GM19239 (cell line): Measurements from ENCODE around the gene ITSN1.
"Not testable (repeated sequence)": the region's sequence is repeated elsewhere in the genome, so short reads cannot be mapped to it uniquely, and the experiment has no call there.

Source experiments
- DNase-seq: peaks from one replicate; pipeline ENCODE4 v3.0.0; 2011; ENCODE audit warnings: low spot score; ENCODE audit not compliant: insufficient read length
- FAIRE-seq: peaks from 2 replicates; lab custom pipeline; 2011; peaks lifted over from hg19 to GRCh38; lab: Jason Lieb, UNC

The ITSN1 gene

GRCh38 chr21:33707846-33708245 is 65.5 kb downstream of the ITSN1 start:
- no peak for DNase-seq
- FAIRE-seq: no peak

- FAIRE-seq (no peak), DNase-seq (no peak)
Observed at GRCh38 chr21:33708874-33709273, 66.6 kb downstream of the ITSN1 start.

- FAIRE-seq (no peak), DNase-seq (no peak)
Observed at GRCh38 chr21:33712022-33712803, 69.9 kb downstream of the ITSN1 start.

DNA sequence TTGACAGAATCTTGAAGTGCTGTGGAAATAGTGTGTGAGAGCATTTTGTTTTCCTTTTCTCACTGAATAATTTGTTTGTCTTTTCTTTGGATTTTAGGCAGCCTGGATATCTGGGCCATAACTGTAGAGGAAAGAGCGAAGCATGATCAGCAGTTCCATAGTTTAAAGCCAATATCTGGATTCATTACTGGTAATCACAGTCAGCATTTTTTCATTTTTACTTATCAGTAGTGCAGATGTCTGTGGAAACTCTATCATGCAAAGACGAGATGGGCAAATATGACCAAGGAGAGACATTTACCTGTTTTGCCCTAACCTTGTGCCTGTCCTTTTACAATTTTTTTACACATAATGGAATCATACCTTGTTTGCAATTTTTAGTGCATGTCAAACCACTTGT is 78.8 kb downstream of the ITSN1 start:
- FAIRE-seq (no peak), DNase-seq (no peak)

DNA sequence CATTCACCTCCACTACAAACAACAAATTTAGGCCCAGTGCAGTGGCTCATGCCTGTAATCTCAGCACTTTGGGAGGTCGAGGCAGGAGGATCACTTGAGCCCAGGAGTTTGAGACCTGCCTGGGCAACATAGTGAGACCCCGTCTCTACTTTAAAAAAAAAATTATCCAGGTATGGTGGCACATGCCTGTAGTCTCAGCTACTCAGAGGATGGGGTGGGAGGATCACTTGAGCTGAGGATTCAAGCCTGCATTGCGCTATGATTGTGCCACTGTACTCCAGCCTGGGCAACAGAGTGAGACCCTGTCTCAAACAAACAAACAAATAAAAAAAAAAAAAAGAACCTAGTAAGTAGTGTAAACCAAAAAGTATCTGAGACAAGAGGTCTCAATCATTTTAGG is 86.8 kb downstream of the ITSN1 start:
- DNase-seq, FAIRE-seq: not testable (repeated sequence)

DNA sequence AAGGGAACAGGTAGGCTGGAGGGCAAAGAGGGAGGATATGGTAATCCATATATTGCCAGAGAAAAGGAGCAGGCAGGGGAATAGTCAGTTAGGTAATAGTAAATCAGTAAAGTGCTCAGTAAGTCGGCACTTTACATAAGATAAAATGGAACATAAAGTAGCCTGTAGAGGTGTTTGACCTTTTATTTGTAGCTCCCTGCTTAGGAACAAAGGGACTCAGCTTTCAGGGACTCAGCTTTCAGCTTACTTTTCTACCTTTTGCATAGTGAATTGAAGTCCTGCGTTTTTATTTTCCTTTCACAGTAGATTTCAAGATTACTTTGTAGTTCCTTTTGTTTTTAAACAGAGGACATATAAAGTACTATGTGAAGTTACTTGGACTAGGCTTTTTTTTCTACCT is 87.3 kb downstream of the ITSN1 start:
- FAIRE-seq: no peak

GRCh38 chr21:33731447-33731846 is 89.1 kb downstream of the ITSN1 start:
- DNase-seq (no peak), FAIRE-seq (no peak)

More for the DNA sequence above, 87.3 kb downstream of the ITSN1 start:
- DNase-seq: no peak

GRCh38 chr21:33732038-33732437 is 89.7 kb downstream of the ITSN1 start:
- no peak for FAIRE-seq

DNA sequence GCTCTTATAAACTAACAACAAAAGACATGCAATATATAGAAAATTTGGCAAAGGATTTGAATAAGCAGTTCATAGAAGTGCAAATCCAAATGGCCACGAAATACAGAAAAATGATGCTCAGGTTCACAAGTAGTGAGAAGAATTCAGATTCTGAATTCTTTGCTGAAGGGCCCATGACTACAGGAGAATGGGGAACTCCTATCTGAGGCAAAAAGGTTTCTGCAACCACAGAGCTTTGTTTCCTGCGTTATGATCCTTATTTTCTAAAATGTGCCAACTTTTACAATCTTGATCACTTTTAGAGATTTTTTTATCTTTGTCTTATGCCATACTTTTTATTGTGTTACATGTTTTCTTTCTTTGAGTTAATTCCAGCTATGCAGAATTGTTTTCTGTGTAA is 91.3 kb downstream of the ITSN1 start:
- no peak for FAIRE-seq
- no peak for DNase-seq

More at GRCh38 chr21:33732038-33732437, 89.7 kb downstream of the ITSN1 start:
- DNase-seq: no peak

DNA sequence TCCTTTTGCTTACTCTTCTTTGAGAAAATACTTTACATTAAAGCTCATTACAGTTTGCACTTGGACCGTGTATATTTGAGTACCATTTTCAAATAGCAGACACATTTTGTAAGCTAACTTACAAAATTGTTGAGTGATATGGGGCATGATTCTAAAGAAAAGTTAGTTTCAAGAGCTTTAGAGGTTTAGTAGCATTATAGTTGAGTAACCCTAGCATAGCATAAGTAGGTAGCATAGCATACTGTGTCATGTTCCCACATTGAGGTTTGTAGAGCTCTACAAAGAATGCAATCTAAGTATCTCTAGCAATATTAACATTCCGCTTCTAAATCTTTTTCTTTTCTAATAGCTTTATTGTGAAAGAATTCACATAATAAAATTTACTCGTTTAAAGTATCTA is 92.0 kb downstream of the ITSN1 start:
- FAIRE-seq (no peak), DNase-seq (no peak)

GRCh38 chr21:33734818-33735217 is 92.5 kb downstream of the ITSN1 start:
- FAIRE-seq: no peak

DNA sequence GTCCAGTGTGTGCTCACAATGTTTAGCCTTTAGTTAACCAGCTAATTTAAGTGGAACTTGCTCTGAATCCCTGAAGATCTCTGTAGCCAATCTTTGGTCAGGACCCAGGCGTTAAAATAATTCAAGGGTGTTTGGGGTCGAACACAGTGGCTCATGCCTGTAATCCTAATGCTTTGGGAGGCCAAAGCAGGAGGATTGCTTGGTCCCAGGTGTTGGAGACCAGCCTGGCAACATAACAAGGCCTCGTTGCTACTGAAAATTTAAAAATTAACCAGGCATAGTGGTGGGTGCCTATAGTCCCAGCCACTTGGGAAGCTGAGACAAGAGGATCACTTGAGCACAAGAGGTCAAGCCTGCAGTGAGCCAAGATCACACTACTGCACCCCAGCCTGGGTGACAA is 94.3 kb downstream of the ITSN1 start:
- no peak for FAIRE-seq
- DNase-seq: no peak

More at GRCh38 chr21:33734818-33735217, 92.5 kb downstream of the ITSN1 start:
- DNase-seq: no peak

GRCh38 chr21:33739701-33740100 is 97.4 kb downstream of the ITSN1 start:
- FAIRE-seq: no peak
- DNase-seq: no peak

GRCh38 chr21:33747420-33747819 is 105.1 kb downstream of the ITSN1 start:
- DNase-seq: no peak
- no peak for FAIRE-seq

- no peak for DNase-seq
- FAIRE-seq: no peak
Observed at GRCh38 chr21:33748903-33749302, 106.6 kb downstream of the ITSN1 start.

DNA sequence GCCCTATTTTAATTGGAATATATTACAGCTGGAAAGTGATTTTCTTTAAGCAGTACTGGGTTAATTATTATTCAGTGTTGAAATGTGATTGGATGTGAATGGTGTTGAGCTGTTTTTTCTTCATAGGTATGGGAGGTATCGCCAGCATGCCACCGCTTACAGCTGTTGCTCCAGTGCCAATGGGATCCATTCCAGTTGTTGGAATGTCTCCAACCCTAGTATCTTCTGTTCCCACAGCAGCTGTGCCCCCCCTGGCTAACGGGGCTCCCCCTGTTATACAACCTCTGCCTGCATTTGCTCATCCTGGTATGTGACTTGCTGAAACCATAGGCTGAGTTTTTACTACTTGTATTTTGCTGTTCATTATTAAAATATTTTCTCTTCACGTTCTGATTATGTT is 107.7 kb downstream of the ITSN1 start:
- FAIRE-seq: no peak
- no peak for DNase-seq

DNA sequence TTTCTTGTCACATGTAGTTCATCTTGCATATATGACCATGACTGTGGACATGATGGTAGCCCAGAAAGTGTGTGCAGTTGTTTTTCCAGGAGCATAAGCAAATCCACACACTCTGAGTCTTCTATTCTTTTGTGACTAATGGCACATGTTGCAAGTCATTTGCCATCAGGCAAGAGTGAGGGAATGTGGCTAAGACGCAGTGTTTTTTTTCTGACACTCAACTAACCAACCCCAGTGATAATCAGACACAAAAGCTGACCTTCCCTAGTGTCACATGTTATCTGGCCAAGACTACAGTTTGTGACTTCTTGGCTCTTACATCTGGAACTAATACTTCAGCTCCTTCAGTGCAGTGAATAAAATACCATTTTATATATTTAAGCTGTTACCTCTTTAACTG is 108.8 kb downstream of the ITSN1 start:
- no peak for FAIRE-seq

DNA sequence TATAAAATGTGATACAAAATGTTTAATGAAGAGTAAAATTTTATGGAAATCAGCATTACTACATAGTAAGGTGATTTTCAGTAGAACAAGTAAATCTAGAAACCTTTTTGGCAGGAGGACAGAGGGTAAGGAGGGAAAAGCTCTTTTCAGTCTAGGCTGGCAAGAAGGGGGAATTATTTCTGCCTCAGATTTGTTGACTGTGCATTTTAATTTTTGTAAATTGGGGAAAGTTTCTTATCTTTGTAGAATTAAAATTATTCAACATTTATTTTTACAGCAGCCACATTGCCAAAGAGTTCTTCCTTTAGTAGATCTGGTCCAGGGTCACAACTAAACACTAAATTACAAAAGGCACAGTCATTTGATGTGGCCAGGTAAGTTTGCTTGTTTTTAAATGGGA is 109.2 kb downstream of the ITSN1 start:
- no peak for DNase-seq
- FAIRE-seq: no peak

More for the DNA sequence above, 108.8 kb downstream of the ITSN1 start:
- DNase-seq: no peak

- no peak for FAIRE-seq
- no peak for DNase-seq
Observed at GRCh38 chr21:33752260-33752659, 110.0 kb downstream of the ITSN1 start.

- no peak for DNase-seq
- no peak for FAIRE-seq
Observed at GRCh38 chr21:33753886-33754285, 111.6 kb downstream of the ITSN1 start.

GRCh38 chr21:33754481-33754880 is 112.2 kb downstream of the ITSN1 start:
- no peak for DNase-seq
- FAIRE-seq: no peak

DNA sequence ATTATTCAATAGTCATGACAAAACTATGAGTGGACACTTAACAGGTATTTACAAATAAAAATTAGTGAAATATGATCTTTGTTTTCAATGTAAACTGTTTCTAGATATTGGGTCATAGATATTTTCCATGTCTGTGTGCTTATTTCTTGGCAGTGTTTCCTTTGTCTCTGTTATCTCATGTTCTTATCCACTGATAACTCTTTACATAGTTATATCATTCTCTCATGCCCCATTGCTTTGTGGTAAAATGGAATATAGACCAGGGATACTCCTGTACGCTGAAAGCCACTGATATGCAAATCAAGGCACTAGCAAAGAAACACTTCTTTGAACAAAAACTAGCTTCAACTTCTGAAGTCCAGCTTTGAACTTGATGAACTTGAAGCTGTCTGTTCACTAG is 113.1 kb downstream of the ITSN1 start:
- FAIRE-seq: no peak

More for the DNA sequence above, 113.1 kb downstream of the ITSN1 start:
- no peak for DNase-seq
